Astrocyte of the cerebellum (primary cell): ENCODE measurements around the gene RBM17.

Source experiments
- DNase-seq: peaks from one replicate; pipeline ENCODE4 v3.0.0-alpha.2; 2011; ENCODE audit warnings: low read depth
- H3K4me3 ChIP-seq: 2 replicates; pipeline ENCODE4 v1.5.1; 2011; ENCODE audit warnings: mild to moderate bottlenecking, low read depth, low read length, moderate library complexity
- CTCF ChIP-seq: IDR thresholded peaks from 2 replicates; pipeline ENCODE4 v1.5.1; 2012; ENCODE audit warnings: low read length, low read depth, moderate library complexity, mild to moderate bottlenecking; ENCODE audit errors: missing control alignments
- in situ Hi-C: cut with HindIII; loops from 2 replicates; pipeline ENCODE4 v1.10.0; 2017; ENCODE audit warnings: low sequenced_read_pairs

Gene RBM17

GRCh38 chr10:6154566-6154965 lies 65.7 kb downstream of the RBM17 start:
- no peak overlapping the region for H3K4me3 ChIP-seq
- in situ Hi-C loops = no loop called here
- no peak for TF ChIP-seq CTCF

GRCh38 chr10:6158276-6158675 lies 69.4 kb downstream of the RBM17 start:
- no peak overlapping the region for H3K4me3 ChIP-seq
- TF ChIP-seq CTCF = no peak
- no peak for DNase-seq
- in situ Hi-C loops = no loop called here

More at GRCh38 chr10:6154566-6154965, 65.7 kb downstream of the RBM17 start:
- DNase-seq = no peak

GRCh38 chr10:6161921-6162320 lies 73.1 kb downstream of the RBM17 start:
- H3K4me3 ChIP-seq = no peak overlapping the region
- TF ChIP-seq CTCF = no peak
- DNase-seq = no peak
- in situ Hi-C loops = no loop called here

- TF ChIP-seq CTCF = no peak
- DNase-seq = no peak
- in situ Hi-C loops = no loop called here
- H3K4me3 ChIP-seq = peak overlapping the region; percentile 57
Observed at GRCh38 chr10:6162589-6163356, 73.9 kb downstream of the RBM17 start.

- DNase-seq = peak; percentile 42
- in situ Hi-C loops = no loop called here
- TF ChIP-seq CTCF = no peak
- peak overlapping the region; percentile 57 for H3K4me3 ChIP-seq
Observed at GRCh38 chr10:6163364-6164270, 74.8 kb downstream of the RBM17 start.

- in situ Hi-C loops = no loop called here
- no peak for TF ChIP-seq CTCF
- H3K4me3 ChIP-seq = peak overlapping the region; percentile 57
- DNase-seq = no peak
Observed at GRCh38 chr10:6164271-6165095, 75.6 kb downstream of the RBM17 start.
